Measurements from ENCODE around the gene GSTM1. TPM values are rescaled to one million over a fixed set of nuclear protein-coding genes. Genes with fewer than 3 reads are reported as not detected.
"Not testable (repeated sequence)": the region's sequence is repeated elsewhere in the genome, so short reads cannot be mapped to it uniquely, and the experiment has no call there.

Gene GSTM1
- polyA plus RNA-seq, 3 donors, result 35.4 to 94.6 TPM; not detected in 1

DNA sequence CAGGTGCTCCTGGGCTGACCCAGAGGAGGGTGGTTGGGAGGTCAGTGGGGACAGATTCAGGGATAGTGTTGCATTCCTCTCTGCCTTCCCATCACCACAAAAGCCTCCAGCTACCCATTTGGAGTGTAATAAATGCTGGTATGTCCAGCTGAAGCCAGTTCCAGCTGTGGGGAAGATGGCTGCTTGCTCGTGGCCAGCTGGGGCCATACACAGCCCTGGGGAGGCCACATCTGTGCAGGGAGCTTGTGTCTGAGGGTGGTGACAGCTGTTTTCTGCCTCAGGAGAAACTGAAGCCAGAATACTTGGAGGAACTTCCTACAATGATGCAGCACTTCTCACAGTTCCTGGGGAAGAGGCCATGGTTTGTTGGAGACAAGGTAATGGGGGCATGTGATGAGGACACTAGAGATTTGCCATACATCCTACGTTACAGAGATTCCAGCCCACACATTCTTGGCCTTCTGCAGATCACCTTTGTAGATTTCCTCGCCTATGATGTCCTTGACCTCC lies 29.0 kb upstream of the GSTM1 start:
- WGBS, 3 donors, result 19 to 56% (median 48%) methylated on average over 3 of the region's 3 CpGs

DNA sequence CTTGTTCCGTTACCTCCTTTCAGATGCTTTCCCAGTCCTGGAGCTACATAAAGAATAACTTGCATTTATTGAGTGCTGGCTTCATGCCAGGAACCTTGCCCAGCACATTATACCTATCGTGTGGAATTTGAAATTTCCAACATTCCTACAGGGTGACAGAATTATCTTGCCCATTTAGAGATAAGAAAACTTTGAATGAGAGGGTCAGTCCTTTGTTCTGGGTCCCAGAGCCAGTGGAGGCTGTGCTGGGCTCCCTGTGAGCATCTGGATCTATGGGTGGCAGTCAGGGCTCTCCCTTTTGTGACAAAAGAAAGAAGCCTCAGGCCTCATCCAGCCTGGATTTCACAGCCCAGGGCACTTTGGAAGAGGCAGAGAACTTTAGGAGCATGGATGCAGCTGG lies 28.5 kb upstream of the GSTM1 start:
- 42 to 74% (median 63%) methylated on average over 2 of the region's 2 CpGs for WGBS, 3 donors

More for the DNA sequence above, 29.0 kb upstream of the GSTM1 start:
- H3K27ac ChIP-seq (ENCODE audit: low read depth, low read length), result no peak overlapping the region

DNA sequence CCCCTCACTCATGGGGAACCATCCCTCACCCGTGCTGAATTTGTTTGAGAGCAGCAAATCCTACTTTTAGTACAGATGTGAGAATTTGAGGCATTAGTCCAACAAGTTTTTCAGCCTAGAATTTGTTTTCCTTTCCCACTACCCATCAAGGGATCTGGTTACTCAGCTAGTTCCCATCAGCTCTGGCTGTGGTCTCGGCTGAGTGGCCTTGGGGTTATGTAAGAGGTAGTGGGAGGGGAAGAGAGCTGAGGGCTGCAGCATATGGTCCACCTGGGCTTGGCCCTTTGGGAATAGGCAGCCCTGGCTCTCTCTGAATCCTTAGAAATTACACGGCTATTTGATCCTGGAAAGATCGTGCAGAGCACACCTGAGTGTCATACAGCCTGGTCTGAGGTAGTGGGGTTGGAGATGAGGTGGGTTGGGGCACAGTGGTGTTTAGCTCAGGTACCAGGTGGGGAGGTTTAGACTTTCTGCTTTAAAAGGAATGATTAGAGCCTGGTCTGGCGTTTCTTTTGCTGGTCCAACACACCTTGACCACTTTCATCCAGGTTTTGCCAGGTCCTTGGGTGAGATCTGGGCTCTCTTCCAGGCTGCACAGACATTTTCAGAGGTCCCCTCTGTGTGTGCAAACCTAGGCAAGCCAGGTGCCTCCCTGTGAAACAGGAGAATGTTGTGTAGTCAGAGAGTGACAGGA lies 27.5 kb upstream of the GSTM1 start:
- WGBS, 3 donors, result 19 to 75% (median 74%) methylated on average over 5 of the region's 5 CpGs
- no peak overlapping the region for H3K27ac ChIP-seq (ENCODE audit: low read depth, low read length)

More for the DNA sequence above, 28.5 kb upstream of the GSTM1 start:
- H3K27ac ChIP-seq (ENCODE audit: low read depth, low read length), result no peak overlapping the region

DNA sequence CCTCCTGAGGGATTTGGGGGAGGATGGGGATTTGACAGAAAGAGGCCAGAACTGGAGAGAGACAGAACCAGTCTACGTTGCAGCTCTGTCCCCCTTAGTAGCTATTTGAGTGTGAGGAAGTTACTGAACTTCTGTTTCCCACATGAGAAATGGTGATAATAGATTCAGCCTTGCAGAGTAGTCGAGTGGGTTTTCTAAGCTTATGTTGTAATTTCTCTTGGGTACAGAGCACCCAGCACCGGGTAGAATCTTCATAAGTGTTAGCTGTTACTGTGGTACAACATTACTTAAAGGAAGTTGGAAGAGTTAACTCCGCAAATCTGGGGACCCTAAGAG lies 27.0 kb upstream of the GSTM1 start:
- not testable (repeated sequence) for H3K27ac ChIP-seq (ENCODE audit: low read depth, low read length)
- WGBS, 3 donors, result 33 to 62% (median 38%) methylated on average over 2 to 3 of the region's 4 CpGs

DNA sequence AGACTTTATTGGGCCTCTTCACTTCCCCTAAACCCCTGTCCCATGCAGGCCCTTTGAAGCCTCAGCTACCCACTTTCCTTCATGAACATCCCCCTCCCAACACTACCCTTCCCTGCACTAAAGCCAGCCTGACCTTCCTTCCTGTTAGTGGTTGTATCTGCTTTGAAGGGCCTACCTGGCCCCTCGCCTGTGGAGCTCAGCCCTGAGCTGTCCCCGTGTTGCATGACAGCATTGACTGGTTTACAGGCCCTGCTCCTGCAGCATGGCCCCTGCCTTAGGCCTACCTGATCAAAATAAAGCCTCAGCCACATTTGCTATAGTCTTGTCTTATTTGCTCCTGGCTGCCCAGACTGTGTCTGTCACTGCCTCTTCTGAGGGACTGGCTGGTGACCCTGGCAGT lies 26.2 kb upstream of the GSTM1 start:
- H3K27ac ChIP-seq (ENCODE audit: low read depth, low read length), result no peak overlapping the region

DNA sequence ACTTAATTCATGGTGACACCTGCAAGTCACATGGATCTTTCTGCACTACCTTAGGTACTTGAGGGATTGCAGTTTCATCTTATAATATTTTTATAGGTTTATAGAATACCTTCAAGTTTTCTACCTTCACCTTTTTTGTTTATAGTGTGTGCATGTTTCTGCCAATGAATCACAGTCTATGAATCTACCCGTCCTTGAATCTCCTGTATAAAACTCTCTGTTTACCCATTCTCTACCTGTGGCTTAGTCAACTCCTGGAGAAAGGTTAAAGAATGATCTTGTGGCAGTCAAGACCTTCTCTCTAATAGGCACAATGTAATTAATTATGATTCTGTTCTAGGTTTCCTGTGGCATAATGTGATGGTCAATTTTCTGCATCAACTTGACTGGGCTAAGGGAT lies 22.9 kb upstream of the GSTM1 start:
- WGBS, 3 donors, result 80 to 94% (median 94%) methylated on average over 1 of the region's 1 CpG

More for the DNA sequence above, 26.2 kb upstream of the GSTM1 start:
- 68 to 84% (median 73%) methylated on average over 2 of the region's 2 CpGs for WGBS, 3 donors

DNA sequence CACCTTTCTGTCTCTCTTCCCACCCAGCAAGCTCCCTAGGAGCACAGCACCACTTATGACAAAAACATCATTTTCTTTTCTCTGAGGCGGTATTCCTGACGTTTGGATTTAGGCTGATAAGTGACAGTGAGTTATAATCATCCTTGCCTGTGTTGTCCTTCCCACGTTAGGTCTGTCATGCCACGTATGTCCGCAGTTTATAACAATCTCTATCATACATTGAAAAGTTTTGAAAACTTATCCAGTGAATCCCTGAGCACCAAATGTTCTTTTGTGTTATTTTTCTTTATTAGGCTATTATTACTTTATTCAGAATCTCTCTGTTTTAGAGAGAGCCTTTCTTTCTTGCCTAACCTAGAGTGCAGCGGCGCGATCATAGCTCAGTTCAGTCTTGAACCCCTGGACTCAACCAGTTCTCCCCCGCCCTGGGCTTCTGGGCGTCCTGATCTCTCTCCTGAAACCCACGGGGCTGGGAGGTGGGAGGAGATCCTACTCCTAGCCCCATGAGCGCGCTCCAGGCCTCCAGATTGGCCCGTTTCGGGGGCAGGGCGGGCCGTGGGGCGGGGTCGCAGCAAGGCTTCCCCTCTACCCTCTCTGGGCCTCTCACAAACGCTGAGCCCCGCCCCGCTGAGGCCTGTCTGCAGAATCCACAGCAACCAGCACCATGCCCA lies 20.0 kb upstream of the GSTM1 start, which contains the start of gene GSTM2:
Gene GSTM2 (plus strand): TSS at position 606 of the 671 bp plus-strand sequence. CDS start 59 bp downstream, at position 665.
- no peak within 1 kb of the TSS for H3K27ac ChIP-seq (ENCODE audit: low read depth, low read length)
- WGBS, 3 donors, result 8 to 13% (median 12%) methylated on average over 22 of the region's 22 CpGs

More for the DNA sequence above, 22.9 kb upstream of the GSTM1 start:
- no peak overlapping the region for H3K27ac ChIP-seq (ENCODE audit: low read depth, low read length)

DNA sequence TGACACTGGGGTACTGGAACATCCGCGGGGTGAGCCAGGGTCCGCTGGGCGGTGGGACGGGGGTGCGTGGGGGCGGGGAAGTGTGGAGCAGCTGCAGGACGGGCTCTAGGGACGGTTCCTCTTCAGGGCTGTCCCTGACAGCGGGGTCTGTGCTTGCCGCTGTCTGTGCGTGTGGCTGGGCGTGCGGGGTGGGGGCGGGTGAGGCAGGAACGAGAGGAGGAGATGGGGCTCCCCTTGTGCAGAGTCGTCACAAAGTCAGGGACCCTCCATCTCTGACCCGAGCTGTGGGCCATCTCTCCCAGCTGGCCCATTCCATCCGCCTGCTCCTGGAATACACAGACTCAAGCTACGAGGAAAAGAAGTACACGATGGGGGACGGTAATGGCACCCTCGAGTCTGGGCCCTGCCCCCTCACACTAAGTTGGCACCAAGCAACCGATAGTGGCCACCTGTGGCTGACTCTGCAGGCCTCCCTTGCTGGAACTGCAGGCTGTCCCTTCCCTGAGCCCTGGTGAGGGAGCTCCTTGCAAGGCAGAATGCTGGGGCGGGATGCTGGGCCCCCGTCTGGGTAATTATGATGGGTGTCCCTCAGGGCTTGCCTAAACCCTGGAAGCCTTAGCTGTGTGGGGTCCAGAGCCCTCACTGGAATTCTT lies 19.4 kb upstream of the GSTM1 start:
- H3K27ac ChIP-seq (ENCODE audit: low read depth, low read length), result no peak overlapping the region

DNA sequence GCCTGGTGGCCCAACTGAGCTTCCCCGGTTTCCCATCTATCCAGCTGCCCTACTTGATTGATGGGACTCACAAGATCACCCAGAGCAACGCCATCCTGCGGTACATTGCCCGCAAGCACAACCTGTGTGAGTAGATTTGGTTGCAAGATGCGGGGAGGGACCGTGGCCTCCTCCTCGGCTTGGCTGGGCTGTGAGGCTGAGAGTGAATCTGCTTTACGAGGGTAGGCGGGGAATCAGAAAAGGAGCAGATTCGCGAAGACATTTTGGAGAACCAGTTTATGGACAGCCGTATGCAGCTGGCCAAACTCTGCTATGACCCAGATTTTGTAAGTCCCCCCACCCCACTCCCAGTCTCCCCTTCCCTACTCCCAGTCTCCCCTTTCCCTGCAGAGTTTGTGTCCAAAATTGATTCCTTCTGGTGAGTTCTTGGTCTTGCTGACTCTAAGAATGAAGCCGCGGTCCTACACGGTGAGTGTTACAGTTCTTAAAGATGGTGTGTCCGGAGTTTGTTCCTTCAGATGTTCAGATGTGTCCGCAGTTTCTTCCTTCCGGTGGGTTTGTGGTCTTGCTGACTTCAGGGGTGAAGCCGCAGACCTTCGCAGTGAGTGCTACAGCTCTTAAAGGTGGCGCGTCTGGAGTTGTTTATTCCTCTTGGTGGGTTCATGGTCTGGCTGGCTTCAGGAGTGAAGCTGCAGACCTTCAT lies 18.2 kb upstream of the GSTM1 start:
- H3K27ac ChIP-seq (ENCODE audit: low read depth, low read length), result no peak overlapping the region
- 82 to 94% (median 84%) methylated on average over 22 of the region's 22 CpGs for WGBS, 3 donors

More for the DNA sequence above, 19.4 kb upstream of the GSTM1 start:
- WGBS, 3 donors, result 5 to 9% (median 7%) methylated on average over 25 to 26 of the region's 26 CpGs

DNA sequence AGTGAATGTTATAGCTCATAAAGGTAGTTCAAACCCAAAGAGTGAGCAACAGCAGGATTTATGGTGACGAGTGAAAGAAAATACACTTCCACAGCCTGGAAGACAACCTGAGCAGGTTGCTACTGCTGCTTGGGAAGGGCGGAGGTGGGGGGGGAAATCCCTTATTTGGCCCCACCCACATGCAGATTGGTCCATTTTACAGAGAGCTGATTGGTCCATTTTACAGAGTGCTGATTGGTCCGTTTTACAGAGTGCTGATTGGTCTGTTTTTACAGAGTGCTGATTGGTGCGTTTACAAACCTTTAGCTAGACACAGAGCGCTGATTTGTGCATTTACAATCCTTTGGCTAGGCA lies 17.7 kb upstream of the GSTM1 start:
- not testable (repeated sequence) for H3K27ac ChIP-seq (ENCODE audit: low read depth, low read length)
- 90 to 97% (median 93%) methylated on average over 4 to 5 of the region's 5 CpGs for WGBS, 3 donors

DNA sequence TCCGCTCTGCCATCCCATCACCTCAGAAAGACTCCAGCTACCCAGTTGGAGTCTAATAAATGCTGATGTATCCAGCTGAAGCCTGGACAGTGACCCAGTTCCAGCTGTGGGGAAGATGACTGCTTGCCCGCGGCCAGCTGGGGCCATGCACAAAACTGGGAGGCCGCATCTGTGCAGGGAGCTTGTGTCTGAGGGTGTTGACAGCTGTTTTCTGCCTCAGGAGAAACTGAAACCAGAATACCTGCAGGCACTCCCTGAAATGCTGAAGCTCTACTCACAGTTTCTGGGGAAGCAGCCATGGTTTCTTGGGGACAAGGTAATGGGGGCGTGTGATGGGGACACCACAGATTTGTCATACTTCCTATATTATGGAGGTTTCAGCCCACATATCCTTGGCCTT lies 16.6 kb upstream of the GSTM1 start:
- no peak overlapping the region for H3K27ac ChIP-seq (ENCODE audit: low read depth, low read length)
- 92 to 94% (median 93%) methylated on average over 5 of the region's 5 CpGs for WGBS, 3 donors

DNA sequence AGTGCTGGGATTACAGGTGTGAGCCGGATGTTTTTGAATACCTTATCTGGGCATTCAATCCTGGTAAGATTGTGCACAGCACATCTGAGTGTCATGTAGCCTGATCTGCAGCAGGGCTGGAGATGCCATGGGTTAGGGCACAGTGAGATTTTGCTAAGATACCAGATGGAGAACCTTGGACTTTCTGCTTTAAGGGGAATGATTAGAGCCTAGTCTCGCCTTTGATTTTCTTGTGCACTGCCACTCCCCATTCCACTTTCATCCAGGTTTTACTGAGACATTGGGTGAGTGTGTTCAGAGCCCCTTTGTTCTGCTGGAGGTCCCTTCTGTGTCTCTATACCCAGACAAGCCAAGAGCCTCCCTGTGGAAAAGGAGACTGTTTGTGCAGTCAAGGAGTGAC lies 13.8 kb upstream of the GSTM1 start:
- WGBS, 3 donors, result 78 to 91% (median 88%) methylated on average over 2 of the region's 2 CpGs
- not testable (repeated sequence) for H3K27ac ChIP-seq (ENCODE audit: low read depth, low read length)

DNA sequence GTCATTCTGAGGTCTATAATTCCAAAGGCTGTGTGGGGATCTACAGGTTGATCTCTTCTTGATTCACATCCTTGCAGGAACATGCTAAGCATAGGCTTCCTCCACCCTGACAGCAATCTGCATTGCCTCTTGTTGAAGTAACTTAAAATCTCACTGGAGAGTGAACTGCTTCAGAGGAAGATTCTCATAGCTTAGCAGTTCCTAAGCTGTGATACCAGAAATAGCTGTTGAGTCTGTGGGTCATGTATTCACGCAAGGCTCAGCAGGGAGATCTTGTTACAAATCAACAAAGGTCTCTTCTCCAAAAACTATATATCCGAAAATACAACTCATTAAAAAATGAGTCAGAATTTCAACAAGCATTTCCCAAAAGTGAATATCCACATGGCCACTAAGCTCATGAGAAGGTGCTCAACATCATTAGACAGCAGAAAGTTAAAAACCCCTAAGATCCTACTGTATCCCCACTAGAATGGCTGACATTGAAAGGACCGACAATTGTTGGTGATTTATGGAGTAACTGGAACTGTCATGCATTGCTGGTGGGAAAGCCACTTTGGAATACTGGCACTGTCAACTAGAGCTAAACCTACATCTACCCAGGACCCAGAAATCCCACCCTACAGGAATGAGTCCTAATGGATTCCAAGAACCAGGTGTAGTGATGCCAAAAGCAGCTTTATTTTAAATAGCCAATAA lies 10.8 kb upstream of the GSTM1 start:
- H3K27ac ChIP-seq (ENCODE audit: low read depth, low read length), result not testable (repeated sequence)
- 83 to 94% (median 91%) methylated on average over 3 of the region's 3 CpGs for WGBS, 3 donors

DNA sequence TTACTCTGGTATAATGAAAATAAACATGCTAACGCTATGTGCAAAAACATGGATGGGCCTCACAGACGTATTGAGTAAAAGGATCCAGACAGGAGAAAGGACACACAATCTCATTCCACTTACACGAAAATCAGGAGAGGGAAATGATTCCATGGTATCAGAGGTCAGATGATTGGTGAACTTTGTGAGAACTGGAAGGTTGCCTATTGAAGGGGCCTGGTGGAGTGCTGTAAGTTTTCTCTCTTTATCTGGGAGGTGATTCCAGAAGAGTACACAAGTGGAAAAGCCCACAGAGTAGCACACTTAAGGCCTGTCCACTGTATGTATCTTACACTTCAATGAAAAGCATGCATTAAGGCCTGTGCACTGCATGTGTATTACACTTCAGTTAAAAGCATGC lies 10.2 kb upstream of the GSTM1 start:
- 71 to 85% (median 74%) methylated on average over 3 of the region's 3 CpGs for WGBS, 3 donors
- H3K27ac ChIP-seq (ENCODE audit: low read depth, low read length), result no peak overlapping the region

DNA sequence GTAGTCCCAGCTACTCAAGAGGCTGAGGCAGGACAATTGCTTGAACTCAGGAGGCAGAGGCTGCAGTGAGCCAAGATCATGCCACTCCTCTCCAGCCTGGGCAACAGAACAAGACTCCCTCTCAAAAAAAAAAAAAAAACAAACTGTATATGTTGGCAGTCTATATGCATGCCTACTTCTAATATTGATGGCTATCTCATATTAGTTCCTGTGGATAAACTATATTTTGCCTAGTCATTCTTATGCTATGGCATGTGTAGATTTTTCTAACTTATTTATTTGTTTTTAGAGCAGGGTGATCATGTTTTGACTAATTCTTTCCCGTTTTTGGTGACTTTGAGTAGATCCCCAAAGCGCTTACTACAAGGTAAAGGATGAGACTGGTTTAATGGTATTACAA lies 9.0 kb upstream of the GSTM1 start:
- 81 to 90% (median 89%) methylated on average over 2 of the region's 2 CpGs for WGBS, 3 donors
- not testable (repeated sequence) for H3K27ac ChIP-seq (ENCODE audit: low read depth, low read length)

DNA sequence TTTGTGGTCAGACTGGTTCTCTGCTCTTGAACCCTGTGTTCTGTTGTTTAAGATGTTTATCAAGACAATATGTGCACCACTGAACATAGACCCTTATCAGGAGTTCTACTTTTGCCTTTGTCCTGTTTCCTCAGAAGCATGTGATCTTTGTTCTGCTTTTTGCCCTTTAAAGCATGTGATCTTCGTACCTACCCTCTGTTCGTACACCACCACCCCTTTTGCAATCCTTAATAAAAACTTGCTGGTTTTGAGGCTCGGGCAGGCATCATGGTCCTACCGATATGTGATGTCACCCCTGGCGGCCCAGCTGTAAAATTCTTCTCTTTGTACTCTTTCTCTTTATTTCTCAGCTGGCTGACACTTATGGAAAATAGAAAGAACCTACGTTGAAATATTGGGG lies 2.8 kb upstream of the GSTM1 start:
- WGBS, 3 donors, result 63 to 68% methylated on average over 6 of the region's 6 CpGs; no CpG with 5 or more reads in 1 of the 3 donors
- H3K27ac ChIP-seq (ENCODE audit: low read depth, low read length), result not testable (repeated sequence)

DNA sequence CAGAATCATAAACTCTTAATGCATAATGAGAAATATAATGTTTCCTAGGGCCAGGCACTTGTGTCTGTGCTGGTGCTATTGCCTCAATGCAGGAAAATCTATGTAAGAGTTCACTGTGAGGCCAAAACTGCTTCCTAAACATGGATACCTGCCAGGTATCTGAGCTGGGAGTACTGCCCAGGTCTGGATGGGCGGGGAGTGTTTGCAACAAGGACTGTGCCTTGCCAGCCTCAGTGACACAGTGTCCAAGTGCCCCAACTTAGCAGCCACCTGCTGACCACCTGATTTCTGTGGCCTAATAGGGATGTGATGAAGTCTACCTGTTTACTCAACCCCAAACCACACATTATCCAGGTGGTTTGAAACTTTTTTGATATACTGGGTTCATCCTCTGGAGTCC lies 2.2 kb upstream of the GSTM1 start:
- not testable (repeated sequence) for H3K27ac ChIP-seq (ENCODE audit: low read depth, low read length)
- 50 to 80% methylated on average over 1 of the region's 1 CpG; no CpG with 5 or more reads in 1 of the 3 donors for WGBS, 3 donors

DNA sequence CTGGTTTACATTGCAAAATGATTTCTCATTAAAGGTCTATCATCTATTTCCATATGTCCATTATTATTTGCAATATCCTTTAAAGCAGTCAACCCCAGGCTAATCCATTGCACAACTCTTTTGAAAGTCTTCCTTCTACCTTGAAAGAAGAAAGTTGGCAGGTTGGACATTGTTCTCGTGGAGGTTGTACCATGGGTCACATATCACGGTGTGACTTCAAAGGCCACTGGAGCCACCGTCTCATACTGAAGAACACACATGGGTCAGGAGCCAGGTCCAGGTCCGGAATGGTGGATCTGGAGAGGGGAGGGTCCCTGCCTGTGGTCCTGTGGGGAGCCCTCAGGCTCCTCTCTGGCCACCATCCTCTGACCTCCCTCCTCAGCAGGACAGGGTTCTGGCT lies 1.7 kb upstream of the GSTM1 start:
- 73 to 85% methylated on average over 4 of the region's 4 CpGs; no CpG with 5 or more reads in 1 of the 3 donors for WGBS, 3 donors

More for the DNA sequence above, 1.7 kb upstream of the GSTM1 start:
- not testable (repeated sequence) for H3K27ac ChIP-seq (ENCODE audit: low read depth, low read length)
